ENCODE measurements around the gene PIGQ.

PIGQ gene

DNA sequence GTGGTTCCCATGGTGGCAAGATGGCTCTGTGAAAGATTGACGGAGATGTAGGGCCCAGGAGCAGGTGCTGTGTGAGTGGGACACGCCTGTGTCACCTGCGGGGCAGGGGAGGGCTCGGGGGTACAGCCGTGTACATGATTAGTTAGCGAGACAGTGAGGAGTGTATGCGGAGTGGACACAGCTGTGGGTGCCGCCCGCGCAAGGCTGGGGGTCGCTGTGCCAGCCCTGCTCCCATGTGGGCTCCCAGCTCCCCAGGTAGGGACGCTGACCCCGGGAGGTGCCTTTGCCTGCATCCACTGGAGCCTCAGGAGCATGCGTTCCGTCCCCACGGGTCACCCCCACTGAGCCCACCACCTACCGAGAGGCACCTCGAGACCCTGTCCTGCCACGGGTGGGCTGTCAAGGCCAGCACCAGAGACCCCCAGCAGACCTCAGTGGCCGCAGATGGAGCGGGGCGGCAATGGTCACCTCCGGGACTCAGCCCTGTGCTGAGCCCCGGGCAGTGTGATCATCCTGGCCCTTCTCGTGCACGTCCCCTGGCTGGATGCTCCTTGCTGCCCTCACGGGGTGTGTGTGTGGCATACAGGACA is 34.8 kb upstream of the PIGQ start:
- DNase-seq, result no peak

DNA sequence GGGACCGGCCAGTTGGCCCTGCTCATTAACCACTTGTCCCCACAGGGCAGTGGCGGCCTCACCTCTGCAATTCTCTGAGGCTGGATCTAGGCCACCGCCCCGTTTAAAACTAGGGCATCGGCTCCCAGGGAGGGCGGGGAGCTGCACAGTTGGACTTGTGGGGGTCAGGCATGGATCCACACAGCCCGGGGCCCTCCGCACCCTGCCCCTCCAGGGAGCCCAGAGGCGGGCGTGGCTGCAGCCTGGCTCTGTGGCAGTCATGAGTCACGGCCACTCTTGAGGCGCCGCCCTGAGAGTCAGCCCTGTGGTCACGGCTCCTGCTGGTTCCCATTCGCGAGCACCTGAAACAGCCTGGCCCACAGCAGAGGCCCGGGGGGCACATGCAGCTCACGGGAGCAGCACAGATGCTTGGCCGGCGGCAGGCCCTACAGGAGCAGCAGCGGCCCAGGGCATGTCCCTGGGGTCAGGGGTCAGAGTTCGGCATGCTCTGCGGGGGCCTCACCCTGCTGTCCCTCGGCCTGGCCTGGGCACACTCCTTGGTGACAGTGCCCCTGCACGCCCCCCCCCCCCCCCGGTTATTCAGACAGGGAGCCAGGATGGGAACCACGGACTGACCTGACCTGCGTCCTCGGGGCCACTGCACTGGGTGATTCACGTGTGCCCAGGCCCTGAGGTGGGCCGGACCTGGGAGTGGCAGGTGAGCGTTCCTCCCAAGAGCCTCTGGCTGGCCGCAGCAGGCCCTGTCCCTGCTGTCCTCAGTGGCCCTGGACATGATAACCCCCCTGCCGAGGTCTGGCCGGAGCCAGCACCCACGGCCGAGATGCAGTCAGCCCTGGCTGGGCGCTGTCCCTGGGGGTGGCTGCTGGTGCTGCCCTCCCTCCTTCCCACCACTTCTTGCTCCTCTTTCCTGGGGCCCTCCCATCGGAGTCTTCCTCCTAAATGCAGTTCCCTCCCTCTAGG is 34.0 kb upstream of the PIGQ start:
- DNase-seq, result no peak

DNA sequence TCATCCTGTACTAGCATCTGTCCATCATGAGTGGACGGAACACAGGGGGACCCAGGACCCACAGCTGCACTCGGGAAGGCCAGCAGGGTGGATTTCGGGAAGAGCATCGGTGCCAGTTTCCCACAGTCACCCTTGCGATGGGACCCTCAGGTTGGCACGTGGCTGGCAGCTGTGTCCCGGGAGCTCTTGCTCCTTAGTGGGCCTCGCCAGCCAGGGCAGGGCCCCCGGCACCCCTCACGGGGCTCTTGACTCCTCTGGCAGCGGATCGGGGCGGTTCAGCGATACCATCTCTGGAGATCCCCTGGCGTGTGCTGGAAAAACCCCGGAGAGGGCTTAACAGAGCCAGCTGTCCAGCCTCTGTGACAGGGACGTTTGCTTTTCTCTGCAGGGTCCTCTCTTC is 33.0 kb upstream of the PIGQ start:
- no peak for DNase-seq

DNA sequence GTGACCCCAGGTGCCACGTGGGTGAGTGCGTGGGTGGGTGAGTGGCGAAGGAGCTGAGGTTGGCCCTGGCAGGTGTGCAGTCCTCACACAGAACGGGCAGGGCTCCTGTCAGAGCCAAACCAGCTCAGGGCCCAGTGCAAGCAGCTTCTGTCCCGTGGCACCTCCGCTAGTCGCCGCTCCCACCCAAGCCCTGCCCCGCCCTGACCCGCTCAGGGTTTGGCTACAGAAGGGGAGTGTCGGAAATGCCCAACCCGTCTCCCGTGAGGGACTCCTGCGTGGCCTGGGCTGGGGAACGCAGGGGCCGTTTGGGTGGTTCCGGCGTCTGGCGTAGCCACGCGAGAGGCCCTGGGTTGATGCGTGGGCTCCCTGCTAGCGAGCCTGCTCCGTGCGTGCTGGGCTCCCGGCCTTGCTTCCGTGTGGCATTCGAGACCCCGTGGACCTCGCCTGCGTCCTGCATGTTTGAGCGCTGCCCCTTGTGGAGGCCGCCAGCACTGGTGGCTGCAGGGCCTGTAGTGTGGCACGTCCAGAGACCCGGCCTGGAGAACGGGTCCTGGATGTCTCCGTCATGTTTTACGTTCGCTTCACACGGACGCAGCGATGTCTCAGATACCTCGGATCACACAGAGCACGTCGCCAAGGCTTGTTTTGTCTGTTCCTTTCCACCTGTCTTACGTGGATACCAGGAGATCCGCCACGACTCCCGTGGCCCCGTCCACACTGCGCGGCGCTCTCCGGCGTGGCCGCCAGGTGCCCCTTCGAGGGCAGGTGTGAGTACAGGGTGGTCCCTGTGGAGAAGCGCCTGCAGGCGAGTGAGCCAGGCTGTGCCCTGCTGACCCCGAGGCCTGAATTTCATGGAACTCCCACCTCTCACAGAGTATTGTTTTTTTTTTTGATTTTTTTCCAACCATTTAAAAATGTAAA is 32.1 kb upstream of the PIGQ start:
- no peak for DNase-seq

DNA sequence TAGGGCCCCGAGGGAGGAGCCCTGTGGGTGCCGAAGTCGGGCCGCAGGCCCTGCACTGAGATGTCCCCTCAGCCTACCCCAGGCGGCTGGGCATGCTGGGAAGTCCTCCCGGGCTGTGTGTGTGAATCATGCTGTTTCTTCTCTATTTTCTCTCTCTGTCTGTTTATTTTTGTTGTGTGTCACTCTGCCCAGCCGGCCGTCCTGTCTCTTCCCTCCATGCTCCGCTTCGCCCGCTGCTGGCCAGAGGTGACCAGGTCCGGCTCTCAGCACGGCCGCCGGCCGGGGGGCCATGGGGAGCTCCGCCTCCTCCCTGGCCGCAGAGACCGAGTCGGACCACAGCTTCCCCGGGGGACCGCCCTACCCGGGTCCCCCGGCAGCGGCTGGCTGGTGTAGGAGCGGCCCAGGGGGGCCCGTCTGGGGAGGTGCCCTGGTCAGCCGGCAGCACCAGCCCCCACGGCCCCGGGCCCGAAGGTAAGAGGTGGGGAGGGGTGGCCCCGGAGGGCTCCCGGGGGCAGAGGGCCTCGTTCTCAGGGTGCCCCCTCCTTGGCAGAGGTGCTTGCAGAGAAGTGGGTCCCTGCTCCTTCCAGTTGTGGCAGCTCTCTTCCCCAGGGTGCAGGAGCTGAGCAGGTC is 29.8 kb upstream of the PIGQ start:
- DNase-seq, result no peak

DNA sequence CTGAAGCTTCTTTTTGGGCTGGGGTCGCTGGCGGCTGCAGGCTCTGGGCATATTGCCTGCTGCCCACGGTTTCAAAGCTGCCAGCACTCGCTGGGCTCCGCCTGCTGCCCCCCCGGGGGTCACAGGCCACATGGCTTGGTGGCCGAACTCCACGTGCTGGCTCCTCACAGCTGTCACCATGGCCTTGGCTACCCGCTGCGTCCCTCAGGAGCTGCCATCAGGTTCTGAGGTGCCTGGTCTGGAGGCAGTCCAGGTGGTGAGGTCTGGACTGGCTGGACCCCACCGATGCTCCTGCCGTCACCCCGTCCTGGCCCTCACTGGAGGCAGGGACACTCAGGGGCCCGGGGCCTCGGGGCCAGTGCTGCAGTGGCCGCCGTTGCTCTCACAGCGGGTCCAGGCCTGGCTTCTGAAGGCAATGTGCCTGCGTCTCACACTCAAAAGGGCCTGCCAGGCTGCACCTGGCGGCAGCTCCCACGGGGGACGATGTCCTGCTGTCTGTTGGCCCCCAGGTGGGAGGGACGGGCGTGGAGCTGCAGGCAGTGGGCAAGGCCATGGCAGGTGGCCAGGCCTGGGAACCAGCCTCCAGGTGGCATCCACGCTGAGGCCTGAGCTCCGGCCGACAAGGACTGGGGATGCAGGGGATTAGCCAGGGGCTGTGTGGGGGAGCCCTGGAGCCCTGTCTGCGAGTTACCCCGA is 29.0 kb upstream of the PIGQ start:
- DNase-seq, result no peak

DNA sequence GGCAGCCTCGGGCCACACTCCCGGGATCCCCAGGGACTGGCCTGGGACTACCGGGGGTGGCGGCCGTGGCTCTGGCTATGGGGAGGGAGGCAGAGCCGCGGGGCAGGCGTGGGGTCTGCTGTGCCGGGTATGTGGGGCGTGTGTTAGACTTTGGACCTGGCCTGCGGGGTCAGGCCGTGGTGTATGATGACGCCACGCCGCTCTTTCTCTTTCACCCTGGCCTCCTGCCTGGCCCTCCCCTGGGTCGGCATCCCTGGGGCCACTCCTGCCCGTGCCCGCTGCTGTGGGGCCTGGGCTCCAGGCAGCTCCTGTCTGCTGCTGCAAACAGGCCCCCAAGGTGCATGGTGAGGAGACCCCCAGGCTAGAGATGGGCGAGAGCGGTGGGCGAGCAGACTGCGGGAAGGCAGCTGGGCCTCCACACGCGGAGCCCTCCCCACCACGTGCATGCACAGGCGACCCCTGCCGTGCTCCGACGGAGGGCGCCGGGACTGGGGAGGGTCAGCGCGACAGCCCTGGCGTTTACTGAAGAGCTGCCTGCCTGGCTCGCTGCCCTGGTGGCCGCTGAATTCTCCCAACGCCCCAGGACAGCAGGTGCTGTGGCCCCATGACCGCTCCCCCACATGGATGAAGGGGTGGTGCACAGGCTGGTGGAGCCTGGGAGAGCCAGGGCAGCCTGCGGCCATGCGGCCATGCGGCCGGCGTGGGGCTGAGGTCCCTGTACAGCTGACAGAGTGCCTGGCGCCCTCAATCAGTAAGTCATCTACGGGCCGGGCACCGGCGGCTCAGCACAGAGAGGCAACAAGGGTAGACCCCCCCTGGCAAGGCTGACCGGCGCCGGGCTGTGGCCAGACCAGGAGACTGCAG is 26.2 kb upstream of the PIGQ start:
- no peak for DNase-seq

DNA sequence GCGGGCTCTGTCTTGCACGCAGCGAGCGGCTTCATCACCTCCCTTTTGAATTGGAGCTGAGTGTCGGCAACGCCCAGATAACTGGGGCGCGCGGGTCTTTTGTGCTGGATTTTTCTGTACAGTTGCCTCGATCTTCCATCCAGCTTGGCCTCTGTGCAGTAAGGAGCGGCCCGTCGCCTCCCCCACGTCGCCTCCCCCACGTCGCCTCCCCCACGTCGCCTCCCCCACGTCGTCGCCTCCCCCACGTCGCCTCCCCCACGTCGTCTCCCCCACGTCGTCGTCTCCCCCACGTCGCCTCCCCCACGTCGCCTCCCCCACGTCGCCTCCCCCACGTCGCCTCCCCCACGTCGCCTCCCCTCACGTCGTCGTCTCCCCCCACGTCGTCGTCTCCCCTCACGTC is 25.3 kb upstream of the PIGQ start:
- no peak for DNase-seq

DNA sequence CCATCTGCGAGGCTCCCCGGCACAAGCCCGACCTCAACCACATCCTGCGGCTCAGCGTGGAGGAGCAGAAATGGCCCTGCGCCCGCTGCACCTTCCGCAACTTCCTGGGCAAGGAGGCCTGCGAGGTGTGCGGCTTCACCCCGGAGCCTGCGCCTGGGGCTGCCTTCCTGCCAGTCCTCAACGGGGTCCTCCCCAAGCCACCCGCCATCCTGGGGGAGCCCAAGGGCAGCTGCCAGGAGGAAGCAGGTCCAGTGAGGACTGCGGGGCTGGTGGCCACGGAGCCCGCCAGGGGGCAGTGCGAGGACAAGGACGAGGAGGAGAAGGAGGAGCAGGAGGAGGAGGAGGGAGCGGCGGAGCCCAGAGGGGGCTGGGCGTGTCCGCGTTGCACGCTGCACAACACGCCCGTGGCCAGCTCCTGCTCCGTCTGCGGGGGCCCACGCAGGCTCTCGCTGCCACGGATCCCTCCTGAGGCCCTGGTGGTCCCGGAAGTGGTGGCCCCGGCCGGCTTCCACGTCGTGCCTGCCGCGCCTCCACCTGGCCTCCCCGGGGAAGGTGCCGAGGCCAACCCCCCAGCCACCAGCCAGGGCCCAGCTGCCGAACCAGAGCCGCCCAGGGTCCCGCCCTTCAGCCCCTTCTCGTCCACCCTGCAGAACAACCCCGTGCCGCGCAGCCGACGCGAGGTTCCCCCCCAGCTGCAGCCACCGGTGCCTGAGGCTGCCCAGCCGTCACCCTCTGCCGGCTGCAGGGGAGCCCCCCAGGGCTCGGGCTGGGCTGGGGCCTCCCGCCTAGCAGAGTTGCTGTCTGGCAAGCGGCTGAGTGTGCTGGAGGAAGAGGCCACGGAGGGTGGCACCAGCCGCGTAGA is 22.6 kb upstream of the PIGQ start:
- no peak for DNase-seq

DNA sequence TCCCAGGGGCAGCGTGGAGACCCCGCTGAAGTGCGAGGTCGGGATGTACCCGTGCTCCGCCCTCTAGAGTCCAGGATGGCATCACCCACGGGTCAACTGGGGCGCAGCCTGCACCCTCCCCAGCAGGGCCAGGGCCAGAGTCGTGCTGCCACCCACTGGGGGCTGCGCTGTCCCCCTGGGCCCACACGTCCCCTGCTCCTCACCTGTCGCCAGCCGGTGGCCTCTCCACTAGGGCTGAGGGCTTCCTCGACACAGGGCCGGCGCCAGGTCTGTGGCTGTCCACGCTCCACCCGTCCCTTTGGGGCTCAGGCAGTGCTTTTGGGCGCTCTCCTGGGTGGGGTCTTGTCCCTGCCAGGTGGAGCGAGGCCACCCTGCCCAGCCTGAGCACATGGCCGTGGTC is 21.2 kb upstream of the PIGQ start:
- DNase-seq, result no peak

DNA sequence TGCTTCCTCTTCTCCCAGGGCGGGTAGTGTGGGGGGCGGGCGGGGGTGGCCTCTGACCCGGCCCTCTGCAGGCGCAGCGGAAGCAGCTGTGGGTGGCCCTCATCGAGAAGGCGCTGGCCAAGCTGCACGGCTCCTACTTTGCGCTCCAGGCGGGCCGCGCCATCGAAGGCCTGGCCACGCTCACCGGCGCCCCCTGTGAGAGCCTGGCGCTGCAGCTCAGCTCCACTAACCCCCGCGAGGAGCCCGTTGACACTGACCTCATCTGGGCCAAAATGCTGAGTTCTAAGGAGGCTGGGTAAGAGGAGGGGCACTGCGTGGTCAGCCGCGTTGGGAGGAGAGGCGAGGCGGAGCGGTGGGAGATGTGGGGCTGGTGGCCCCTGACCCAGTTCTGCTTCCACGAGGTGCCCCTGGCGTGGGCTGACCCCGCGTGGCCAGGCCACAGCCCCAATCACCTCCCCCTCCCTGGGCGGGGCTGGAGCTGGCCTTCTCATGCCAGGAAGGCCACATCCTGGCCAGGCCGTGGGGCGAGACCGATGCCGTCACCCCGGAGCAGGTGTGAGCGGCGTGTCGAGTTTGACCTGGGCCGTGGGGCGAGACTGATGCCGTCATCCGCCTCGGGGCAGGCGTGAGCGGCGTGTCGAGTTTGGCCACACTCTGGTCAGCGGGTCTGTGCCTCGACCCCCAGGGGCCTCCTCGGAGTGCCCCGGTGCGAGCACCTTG is 20.1 kb upstream of the PIGQ start:
- no peak for DNase-seq

DNA sequence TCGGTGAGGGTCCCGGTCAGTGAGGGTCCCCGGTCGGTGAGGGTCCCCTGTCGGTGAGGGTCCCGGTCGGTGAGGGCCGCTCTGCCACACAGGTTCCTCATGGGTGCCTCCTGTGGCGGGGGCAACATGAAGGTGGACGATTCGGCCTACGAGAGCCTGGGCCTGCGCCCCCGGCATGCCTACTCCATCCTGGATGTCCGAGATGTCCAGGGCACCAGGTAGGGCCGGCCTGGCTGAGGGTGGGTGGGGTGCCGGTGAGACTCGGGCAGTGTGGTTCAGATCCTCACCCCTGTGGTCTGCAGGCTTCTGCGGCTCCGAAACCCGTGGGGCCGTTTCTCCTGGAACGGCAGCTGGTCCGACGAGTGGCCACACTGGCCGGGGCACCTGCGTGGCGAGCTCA is 18.6 kb upstream of the PIGQ start:
- no peak for DNase-seq

DNA sequence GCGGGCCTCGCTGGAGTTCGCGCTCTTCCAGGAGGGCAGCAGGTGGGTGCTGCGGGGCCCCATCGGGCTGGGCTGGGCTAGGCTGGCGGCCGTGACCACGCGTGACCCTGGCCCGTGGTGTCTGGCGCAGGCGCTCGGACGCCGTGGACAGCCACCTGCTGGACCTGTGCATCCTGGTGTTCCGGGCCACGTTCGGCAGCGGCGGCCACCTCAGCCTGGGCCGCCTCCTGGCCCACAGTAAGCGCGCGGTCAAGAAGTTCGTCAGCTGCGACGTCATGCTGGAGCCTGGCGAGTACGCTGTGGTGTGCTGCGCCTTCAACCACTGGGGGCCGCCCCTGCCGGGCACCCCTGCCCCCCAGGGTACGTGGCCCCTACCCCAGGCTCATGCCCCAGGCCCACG is 17.6 kb upstream of the PIGQ start:
- no peak for DNase-seq

DNA sequence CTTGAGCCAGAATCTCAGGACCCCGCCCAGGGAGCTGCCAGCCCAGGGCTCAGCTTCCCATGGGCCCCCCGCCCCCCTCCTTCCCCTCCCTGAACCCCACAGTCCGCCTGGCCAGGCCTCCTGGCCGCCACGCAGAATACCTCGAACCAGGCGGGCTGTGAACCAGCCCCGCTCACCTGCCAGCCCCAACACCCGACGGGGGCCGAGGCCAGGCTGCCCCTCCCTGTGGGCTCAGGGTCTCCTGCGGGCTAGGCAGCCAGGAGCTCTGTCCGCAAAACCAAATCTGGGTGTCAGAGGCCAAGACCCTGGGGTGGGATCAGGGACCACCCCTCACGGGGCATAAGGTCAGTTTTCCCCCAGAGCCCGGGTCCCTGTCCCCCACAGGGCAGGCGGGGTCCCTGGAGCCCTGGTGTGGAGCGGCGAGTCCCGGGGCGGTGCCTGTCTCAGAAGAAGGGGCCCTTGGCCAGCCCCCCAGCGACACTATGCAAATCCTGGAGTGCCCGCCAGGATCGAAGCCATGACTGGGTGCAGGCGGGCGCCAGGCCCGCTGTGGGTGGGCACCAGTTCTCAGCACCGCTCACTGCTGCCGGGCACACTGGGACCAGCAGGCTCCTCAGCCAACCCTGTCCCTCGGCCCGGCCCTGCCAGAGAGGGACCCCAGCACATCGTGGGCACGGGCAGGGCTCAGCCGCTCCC is 16.0 kb upstream of the PIGQ start:
- no peak for DNase-seq

DNA sequence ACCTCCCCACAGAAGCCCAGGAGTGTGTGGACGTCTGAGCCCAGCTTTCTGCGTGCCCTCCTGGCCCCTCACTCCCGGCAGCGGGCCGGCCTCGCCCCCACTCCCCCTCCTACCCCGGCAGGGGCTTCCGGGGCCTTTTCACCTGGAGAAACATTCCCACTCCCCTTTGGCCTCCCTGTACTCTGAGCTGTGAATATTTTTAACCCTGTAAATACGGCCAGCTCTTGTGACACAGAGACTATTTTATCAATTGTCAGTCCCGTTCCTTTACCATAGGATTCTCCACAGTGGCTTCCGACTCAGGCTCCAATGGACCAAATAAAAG is 15.5 kb upstream of the PIGQ start:
- DNase-seq, result no peak

DNA sequence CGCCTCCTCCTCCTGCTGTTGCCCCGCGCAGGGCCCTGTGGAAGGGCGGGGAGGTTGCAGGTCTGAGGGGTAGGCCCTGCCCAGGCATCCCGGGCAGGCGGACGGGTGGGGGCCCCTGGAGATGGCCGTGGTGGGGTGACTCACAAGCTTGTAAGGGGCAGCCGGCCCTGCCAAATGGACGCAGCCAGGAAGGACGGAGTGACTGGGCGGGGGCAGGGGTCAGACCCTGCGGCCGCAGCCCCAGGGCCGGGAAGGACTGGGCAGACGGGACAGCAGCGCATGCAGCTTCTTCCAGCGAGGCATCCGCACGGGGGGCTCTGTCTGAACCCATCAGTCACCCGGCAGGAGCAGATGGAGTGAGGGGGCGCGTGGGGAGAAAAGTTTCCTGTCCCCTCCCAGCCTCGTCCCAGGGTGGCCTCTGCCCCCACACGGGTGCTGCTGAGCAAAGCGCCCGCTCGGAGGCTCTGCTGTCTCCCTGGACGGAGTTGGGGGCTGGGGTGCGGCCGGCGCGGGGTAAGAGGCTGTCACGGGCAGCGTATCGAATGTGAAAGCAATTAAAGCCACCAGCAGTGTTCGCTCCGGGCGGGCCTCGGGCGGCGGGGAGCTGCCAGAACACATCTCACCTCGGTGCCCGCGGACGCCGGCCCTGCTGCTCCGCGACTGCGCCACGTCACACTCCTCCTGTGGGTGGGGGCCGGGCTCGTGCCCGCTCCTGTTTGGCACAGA is 15.0 kb upstream of the PIGQ start:
- no peak for DNase-seq

DNA sequence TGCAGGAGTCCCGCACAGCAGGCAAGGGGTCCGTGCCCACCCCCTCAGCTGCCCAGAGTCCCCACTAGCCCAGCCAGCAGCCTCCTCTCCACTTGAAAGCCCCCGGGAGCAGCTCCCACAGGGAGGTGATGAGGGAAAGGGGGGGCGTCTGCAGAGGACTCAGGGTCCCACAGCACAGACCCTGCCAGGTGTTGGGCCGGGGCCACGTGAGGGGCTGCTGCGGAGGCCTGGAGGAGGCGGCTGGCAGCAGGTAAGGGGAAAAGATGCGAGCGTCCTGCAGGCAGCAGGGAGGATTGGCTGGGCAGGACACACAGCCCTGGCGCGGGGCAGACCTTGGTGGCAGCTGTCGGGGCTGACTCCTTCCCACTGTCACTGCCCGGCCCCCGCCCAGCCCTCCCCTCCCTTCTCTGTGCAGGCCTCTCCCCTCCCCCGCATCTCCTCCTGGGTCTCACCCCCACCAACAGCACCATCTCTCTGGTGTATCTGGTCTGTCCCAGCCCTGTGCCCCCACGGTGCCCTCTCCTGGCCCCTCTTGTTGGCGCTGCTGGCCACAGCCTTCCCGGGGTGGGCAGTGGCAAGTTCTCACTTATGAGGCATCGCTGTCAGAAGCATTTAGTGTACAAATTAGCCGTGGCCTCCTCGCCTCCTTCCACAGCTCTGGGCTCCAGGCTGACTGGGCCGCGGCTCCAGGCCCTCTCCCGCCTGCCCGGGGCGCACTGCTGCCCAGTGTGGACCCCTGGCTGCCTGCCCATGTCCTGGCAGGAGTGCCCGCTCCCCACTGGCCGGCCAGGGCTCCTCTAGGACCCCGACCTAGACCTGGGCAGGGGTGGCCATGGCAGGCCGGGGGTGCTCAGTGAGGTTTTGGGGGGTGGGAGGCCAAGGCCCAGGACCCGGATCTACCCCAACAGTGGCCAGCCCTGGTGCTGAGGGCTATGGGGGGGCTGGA is 14.0 kb upstream of the PIGQ start:
- no peak for DNase-seq

Measured in NCI-H1105 (cell line).